K562 (cell line): ENCODE measurements around the gene CNIH1. TPM values are rescaled to one million over a fixed set of nuclear protein-coding genes. Genes with fewer than 3 reads are reported as not detected.
A peak's percentile ranks its signal among the peaks of the same experiment; 100 is the strongest.

Experiments
- ARID2 ChIP-seq: fragments of 450-650 bp; IDR thresholded peaks from 2 replicates; pipeline ENCODE4 v1.6.1; 2017; ENCODE audit warnings: antibody characterized with exemption, mild to moderate bottlenecking
- KAT7 ChIP-seq: sonication (generic); formaldehyde crosslinking; IDR thresholded peaks from 2 replicates; pipeline ENCODE4 v1.8.0; 2022; ENCODE audit warnings: missing genetic modification reagents, mild to moderate bottlenecking, borderline replicate concordance
- MTF1 ChIP-seq: fragments of 250-450 bp; sonication (Bioruptor Pico); IDR thresholded peaks from 2 replicates; pipeline ENCODE4 v1.9.0; 2021; ENCODE audit warnings: moderate library complexity, mild to moderate bottlenecking, inconsistent platforms, borderline replicate concordance
- NFATC3 ChIP-seq: fragments of 450-650 bp; IDR thresholded peaks from 2 replicates; pipeline ENCODE4 v1.6.1; 2017; ENCODE audit warnings: mild to moderate bottlenecking
- polyA plus RNA-seq, 8 experiments: library from polyadenylated mRNA; depleted of rRNA in 4 of 8; stranded (reverse) in 5 of 8; unstranded in 3 of 8; fragments of >200 nt; fragmentation: Nextera tagmentation in 2 of 8; fragmentation: Illumina TruSeq in 1 of 8; extraction: Ambion mirVana in 2 of 8; extraction: Trizol in 1 of 8; gene quantifications; 2 replicates each; pipeline versions ENCODE4 v1.2.1 to v1.2.3, GENCODE V29; 2011 to 2014; ENCODE audit warnings: inconsistent platforms in 1 of 8, missing spikeins in 1 of 8
- total RNA-seq, 7 experiments: library from RNA; depleted of rRNA in 6 of 7; stranded (reverse); fragments of >200 nt in 6 of 7; fragmentation: Illumina TruSeq in 2 of 7; extraction: Trizol in 2 of 7; gene quantifications; 2 replicates each; pipeline versions ENCODE4 v1.2.1 to v1.2.3, GENCODE V29; 2011 to 2021; ENCODE audit warnings: low replicate concordance in 1 of 7
- TF ChIP-seq, protein P1 (sequence below): sonication (generic); formaldehyde crosslinking; IDR thresholded peaks from 2 replicates; pipeline ENCODE4 v1.5.0; 2020; ENCODE audit warnings: missing genetic modification reagents
- TF ChIP-seq, protein P2 (sequence below): fragments of 450-650 bp; IDR thresholded peaks from 2 replicates; pipeline ENCODE4 v1.6.1; 2016; ENCODE audit warnings: missing biosample characterization, missing genetic modification characterization
- TF ChIP-seq, protein P3 (sequence below): fragments of 250-450 bp; sonication (Bioruptor Pico); IDR thresholded peaks from 2 replicates; pipeline ENCODE4 v1.5.0; 2020; ENCODE audit warnings: mild to moderate bottlenecking
- TF ChIP-seq, protein P4 (sequence below): fragments of 200-800 bp; sonication (Bioruptor generic); IDR thresholded peaks from 2 replicates; pipeline ENCODE4 v1.6.1; 2017; ENCODE audit warnings: missing genetic modification characterization, missing compliant biosample characterization
- TF ChIP-seq, protein P5 (sequence below): fragments of 450-650 bp; IDR thresholded peaks from 2 replicates; pipeline ENCODE4 v1.6.1; 2017; ENCODE audit warnings: mild to moderate bottlenecking, moderate library complexity
- TF ChIP-seq, protein P6 (sequence below): fragments of 250-450 bp; sonication (Bioruptor Pico); IDR thresholded peaks from 2 replicates; pipeline ENCODE4 v1.8.0; 2022; ENCODE audit warnings: moderate library complexity, mild to moderate bottlenecking, inconsistent platforms
- TF ChIP-seq, protein P7 (sequence below): IDR thresholded peaks from 3 replicates; pipeline ENCODE4 v1.6.1; 2011; ENCODE audit warnings: borderline replicate concordance, mild to moderate bottlenecking, moderate library complexity; ENCODE audit not compliant: insufficient read length; ENCODE audit errors: extremely low read depth

The CNIH1 gene
- total and polyA plus RNA-seq, 9 of the 15 experiments (the other 6 are each of a cell fraction or from before 2014, with no cell fraction given) = 13.9 to 283 (median 77.3) TPM

DNA sequence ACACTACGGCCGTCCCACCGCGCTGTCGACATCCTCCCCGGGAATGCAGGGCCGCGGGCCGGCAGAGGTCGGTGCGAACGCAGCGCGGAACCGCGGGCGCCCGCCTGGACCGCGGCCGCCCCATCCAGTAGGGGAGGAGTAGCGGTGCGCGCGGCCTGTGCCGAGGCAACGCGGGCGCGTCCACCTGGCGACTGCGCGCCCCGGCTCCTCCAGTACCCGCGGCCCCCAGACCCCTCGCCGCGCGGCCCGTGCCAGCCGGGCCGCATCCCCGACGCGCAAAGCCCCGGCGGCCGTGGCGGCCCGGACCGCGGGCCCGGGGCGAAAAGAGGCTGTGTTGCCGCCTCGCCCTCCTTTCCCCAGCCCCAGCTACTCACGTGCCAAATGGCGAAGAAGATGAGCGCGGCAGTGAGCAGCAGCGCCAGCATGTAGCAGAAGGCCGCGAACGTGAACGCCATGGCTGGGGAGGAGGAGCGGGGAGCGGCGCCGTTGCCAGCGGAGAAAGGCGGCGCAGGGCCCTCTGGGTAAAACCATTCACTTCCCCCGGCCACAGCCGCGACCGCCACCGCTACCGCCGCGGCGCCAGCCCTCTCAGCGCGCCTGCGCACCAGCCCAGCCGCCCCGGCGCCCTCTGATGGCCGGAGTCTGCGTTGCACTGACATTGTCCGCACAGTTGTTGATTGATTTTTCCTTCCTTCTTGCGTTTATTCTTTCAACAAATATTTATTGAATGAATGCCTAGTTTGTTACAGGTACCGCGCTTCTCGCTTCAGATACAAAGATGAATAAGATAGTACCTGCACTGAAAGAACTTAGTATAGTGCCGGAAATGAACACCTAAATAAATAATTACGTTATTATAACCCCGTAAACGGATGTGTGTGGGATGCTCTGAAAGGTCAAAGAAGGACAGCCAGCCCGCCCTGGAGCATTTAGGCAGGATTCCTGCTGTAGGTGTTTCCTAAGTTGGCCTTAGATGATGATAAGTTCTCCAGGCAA lies at the start of gene CNIH1 (continued):
- TF ChIP-seq, protein P1, sequence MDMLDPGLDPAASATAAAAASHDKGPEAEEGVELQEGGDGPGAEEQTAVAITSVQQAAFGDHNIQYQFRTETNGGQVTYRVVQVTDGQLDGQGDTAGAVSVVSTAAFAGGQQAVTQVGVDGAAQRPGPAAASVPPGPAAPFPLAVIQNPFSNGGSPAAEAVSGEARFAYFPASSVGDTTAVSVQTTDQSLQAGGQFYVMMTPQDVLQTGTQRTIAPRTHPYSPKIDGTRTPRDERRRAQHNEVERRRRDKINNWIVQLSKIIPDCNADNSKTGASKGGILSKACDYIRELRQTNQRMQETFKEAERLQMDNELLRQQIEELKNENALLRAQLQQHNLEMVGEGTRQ (CRISPR knock-in tag) = peak; percentile 21; the same call in 1 of the 2 replicates
- TF ChIP-seq, protein P2, sequence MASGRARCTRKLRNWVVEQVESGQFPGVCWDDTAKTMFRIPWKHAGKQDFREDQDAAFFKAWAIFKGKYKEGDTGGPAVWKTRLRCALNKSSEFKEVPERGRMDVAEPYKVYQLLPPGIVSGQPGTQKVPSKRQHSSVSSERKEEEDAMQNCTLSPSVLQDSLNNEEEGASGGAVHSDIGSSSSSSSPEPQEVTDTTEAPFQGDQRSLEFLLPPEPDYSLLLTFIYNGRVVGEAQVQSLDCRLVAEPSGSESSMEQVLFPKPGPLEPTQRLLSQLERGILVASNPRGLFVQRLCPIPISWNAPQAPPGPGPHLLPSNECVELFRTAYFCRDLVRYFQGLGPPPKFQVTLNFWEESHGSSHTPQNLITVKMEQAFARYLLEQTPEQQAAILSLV (tag) = no peak
- TF ChIP-seq, protein P3, sequence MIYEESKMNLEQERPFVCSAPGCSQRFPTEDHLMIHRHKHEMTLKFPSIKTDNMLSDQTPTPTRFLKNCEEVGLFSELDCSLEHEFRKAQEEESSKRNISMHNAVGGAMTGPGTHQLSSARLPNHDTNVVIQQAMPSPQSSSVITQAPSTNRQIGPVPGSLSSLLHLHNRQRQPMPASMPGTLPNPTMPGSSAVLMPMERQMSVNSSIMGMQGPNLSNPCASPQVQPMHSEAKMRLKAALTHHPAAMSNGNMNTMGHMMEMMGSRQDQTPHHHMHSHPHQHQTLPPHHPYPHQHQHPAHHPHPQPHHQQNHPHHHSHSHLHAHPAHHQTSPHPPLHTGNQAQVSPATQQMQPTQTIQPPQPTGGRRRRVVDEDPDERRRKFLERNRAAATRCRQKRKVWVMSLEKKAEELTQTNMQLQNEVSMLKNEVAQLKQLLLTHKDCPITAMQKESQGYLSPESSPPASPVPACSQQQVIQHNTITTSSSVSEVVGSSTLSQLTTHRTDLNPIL (CRISPR knock-in tag) = no peak
- TF ChIP-seq MTF1 (CRISPR knock-in tag) (no peak), NFATC3 (no peak), KAT7 (no peak), ARID2 (no peak)
- TF ChIP-seq, protein P4, sequence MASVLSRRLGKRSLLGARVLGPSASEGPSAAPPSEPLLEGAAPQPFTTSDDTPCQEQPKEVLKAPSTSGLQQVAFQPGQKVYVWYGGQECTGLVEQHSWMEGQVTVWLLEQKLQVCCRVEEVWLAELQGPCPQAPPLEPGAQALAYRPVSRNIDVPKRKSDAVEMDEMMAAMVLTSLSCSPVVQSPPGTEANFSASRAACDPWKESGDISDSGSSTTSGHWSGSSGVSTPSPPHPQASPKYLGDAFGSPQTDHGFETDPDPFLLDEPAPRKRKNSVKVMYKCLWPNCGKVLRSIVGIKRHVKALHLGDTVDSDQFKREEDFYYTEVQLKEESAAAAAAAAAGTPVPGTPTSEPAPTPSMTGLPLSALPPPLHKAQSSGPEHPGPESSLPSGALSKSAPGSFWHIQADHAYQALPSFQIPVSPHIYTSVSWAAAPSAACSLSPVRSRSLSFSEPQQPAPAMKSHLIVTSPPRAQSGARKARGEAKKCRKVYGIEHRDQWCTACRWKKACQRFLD (CRISPR knock-in tag) = 0 out of 2 replicates have a peak, but pooled peaks have one; percentile 18
- TF ChIP-seq, protein P5, sequence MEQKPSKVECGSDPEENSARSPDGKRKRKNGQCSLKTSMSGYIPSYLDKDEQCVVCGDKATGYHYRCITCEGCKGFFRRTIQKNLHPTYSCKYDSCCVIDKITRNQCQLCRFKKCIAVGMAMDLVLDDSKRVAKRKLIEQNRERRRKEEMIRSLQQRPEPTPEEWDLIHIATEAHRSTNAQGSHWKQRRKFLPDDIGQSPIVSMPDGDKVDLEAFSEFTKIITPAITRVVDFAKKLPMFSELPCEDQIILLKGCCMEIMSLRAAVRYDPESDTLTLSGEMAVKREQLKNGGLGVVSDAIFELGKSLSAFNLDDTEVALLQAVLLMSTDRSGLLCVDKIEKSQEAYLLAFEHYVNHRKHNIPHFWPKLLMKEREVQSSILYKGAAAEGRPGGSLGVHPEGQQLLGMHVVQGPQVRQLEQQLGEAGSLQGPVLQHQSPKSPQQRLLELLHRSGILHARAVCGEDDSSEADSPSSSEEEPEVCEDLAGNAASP = peak; percentile 40; the same call in 1 of the 2 replicates
- TF ChIP-seq, protein P6, sequence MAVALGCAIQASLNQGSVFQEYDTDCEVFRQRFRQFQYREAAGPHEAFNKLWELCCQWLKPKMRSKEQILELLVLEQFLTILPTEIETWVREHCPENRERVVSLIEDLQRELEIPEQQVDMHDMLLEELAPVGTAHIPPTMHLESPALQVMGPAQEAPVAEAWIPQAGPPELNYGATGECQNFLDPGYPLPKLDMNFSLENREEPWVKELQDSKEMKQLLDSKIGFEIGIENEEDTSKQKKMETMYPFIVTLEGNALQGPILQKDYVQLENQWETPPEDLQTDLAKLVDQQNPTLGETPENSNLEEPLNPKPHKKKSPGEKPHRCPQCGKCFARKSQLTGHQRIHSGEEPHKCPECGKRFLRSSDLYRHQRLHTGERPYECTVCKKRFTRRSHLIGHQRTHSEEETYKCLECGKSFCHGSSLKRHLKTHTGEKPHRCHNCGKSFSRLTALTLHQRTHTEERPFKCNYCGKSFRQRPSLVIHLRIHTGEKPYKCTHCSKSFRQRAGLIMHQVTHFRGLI (CRISPR knock-in tag) = no peak
- TF ChIP-seq, protein P7, sequence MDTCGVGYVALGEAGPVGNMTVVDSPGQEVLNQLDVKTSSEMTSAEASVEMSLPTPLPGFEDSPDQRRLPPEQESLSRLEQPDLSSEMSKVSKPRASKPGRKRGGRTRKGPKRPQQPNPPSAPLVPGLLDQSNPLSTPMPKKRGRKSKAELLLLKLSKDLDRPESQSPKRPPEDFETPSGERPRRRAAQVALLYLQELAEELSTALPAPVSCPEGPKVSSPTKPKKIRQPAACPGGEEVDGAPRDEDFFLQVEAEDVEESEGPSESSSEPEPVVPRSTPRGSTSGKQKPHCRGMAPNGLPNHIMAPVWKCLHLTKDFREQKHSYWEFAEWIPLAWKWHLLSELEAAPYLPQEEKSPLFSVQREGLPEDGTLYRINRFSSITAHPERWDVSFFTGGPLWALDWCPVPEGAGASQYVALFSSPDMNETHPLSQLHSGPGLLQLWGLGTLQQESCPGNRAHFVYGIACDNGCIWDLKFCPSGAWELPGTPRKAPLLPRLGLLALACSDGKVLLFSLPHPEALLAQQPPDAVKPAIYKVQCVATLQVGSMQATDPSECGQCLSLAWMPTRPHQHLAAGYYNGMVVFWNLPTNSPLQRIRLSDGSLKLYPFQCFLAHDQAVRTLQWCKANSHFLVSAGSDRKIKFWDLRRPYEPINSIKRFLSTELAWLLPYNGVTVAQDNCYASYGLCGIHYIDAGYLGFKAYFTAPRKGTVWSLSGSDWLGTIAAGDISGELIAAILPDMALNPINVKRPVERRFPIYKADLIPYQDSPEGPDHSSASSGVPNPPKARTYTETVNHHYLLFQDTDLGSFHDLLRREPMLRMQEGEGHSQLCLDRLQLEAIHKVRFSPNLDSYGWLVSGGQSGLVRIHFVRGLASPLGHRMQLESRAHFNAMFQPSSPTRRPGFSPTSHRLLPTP = no peak
